ENCODE data around the gene CDC45.

Gene CDC45

DNA sequence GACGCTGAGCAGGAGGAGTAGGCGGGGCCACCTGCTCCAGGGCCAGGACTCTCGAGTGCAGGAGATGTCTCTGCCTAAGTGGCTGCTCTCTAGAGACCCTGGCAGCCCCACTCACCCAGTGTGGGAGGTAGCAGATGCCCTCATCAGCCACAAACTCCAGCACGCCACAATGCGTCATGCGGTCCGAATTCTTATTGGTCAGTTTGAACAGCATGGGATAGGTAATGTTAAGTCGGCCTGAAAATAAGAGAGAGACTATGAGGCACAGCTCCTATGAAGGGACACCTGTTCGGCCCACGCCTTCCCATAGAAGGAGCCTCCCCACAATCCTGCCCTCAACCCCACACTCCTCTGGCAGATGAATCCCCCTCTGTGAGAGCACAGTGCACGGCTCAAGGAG, 8.1 kb upstream of the CDC45 start:
- no peak for DNase-seq

DNA sequence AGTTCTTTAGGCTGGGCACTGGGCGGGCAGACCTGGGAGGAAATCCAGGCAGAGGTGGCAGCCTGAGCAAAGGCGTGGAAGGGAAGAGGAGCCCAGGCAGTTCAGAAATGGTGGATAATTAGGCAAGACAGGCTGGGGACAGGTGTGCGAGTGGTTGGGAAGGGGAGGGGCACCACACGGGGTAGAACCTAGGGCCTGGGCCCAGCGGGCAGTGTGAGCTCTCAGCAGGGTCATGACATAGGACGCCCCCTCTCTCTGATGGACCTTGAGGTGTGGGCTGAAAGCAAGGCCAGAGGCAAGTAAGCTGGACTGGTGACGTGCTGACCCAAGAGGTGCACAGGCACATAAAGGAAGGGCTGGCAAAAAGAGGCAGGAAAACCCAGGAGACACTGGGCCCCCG, 7.5 kb upstream of the CDC45 start:
- no peak for DNase-seq

DNA sequence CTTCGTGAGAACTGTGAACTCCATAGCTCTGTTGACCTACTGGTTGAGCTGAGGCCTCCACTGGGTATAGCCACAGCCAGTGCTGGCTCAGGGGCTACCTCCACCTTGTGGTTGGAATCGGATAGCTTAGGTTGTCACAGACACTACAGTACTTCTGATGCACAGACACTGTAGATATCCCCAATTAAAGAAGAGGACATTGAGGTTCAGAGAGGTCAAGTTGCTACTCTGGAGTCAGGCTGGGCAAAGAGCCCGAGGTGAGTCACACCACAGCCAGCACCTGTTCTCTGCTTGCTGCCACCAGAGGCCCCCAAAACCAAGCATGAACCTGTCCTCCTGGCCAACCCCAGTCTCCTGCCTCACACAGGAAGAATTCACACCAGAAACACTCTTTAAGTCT, 6.1 kb upstream of the CDC45 start:
- DNase-seq, result no peak

- no peak for DNase-seq
Observed at GRCh38 chr22:19476023-19476422, 3.7 kb upstream of the CDC45 start.

- DNase-seq, result peak in 1 of 3 experiments; percentile 29
Observed at GRCh38 chr22:19477321-19478044, 2.2 kb upstream of the CDC45 start.

- DNase-seq, result peak in 1 of 3 experiments; percentile 46
Observed at GRCh38 chr22:19478045-19478900, 1.4 kb upstream of the CDC45 start.

DNA sequence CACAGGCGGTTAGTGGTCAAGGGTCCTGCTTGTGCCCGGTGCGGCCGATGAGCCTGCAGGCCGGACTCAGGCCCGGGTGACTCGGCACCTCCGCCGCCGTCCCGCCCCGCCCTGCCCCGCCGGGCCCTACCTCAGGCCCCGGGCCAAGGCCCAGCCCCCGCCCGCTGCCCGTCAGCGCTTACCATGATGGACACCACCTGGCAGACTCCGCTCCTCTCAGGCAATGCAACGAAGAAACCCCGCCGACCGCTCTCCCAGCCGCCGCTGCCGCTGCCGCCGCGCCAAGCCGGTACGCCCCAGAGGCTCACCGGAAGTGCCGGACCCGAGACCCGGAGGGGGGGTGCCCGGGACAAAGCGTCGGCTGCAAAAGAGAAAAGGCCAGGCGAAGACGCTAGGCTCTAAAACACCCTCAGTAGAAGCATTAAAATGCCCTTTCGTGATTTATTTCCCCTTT, 792 bp upstream of the CDC45 start, which contains the start of gene UFD1:
UFD1 (minus strand) TSS at position 293 of the 454 bp plus-strand sequence; CDS start at position 185, 108 bp downstream.
- DNase-seq, result peak; percentile 77 to 93 (median 88)

DNA sequence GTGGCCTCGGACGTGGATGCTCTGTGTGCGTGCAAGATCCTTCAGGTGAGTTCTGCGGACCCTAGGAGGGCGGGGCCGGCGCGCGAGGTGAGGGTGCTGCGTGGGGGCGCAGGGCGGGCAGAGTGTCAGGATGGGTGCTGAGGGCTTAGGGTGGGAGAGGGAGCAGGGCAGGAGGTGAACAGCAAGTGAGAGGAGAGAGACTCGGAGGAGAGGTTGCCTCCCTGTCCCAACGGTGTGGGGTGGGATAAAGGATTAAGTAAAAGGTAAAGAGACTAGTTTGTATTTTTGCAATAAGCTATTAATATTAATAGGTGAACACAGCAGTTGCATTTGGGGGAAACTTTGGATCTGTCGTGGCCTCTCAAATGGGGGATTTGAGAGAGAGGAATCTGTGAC, 451 bp downstream of the CDC45 start:
- DNase-seq, result no peak

DNA sequence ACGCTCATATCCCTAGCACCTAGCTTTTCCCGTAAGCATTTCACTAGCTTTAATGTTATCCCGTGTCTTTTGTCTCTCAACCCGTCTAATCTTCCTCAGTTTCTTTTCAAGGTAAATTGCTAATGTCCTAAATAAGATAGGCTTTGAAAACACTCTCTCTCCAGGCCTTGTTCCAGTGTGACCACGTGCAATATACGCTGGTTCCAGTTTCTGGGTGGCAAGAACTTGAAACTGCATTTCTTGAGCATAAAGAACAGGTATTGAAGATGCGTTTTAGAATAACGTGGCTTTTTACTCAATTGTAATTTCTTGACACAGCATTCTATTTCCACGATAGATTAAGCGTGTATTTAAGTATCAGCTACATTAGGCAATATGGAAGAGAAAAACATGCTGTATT, 1.1 kb downstream of the CDC45 start:
- DNase-seq, result no peak

DNA sequence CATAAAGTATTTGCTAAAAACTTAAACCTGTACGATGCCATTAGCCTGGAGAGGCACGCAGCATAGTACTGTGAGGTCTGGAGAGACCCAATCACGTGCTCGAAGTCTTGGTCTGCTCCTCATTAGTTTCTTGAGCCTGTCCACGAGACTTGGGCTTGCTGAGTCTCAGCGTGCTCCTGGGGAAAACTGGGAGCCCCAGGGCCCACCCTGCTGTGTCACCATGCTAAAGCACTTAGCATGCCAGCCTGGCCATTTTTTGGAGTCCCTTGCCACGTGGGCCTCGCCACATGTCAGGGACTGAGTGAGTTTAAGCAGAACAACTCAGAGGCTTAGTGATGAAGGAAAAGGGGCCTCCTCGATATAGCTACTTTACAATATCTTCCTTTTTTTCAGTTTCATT, 2.6 kb downstream of the CDC45 start:
- no peak for DNase-seq

GRCh38 chr22:19483481-19484244, 3.9 kb downstream of the CDC45 start:
- no peak for DNase-seq

DNA sequence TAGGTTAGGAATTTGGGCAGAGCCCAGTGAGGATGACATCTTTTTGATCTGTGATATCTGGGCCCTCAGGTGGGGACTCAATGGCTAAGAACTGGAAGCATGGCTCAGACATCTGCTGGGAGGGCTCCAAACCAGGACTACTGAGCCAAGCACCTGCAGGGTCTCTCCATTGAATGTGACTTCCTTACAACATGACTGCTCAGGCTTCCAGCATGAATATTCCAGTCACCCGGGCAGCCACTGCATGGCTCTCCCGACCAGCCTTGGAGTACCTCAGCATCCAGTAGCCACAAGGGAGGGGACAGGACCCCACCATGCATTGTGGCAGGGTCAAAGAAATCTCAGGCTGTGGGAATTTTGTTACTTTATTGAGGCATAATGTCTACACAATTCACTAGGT, 8.6 kb downstream of the CDC45 start:
- no peak for DNase-seq

DNA sequence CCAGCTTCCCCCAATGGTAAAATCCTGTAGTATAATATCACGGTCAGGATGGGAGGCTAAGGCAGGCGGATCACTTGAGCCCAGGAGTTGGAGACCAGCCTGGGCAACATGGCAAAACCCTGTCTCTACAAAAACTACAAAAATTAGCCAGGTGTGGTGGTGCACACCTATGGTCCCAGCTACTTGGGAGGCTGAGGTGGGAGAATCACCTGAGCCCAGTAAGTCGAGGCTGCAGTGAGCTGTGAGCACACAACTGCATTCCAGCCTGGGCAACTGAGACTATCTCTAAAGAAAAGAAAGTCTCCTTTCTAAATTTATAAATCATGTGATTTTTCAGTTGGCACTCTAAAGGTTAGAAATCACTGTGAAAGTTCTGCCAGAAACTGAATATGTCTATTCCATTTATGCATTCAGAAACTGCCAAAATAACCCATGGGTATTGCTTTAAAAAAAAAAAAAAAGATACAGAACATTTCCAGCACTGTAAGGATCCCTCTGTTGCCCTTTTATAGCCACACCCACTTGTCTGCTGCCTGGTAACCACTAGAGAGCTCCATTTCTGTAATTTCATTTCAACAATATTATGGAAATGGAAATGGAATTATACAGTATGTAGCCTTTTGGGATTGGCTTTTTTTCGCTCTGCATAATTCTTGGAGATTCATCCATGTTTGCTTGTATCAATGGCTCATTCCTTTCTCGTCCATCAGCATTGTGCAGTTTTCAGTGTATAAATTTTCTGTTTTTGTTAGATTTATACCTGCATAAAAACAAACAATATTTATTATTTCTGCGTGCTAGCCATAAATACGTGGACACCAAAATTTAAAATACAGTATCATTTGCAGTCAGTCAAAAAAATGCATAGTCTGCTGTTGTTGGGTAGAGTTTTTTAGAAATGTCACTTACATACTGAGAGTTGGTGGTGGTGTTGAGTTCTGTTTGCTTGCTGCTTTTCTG, 9.4 kb downstream of the CDC45 start:
- peak in 1 of 3 experiments; percentile 21 for DNase-seq

DNA sequence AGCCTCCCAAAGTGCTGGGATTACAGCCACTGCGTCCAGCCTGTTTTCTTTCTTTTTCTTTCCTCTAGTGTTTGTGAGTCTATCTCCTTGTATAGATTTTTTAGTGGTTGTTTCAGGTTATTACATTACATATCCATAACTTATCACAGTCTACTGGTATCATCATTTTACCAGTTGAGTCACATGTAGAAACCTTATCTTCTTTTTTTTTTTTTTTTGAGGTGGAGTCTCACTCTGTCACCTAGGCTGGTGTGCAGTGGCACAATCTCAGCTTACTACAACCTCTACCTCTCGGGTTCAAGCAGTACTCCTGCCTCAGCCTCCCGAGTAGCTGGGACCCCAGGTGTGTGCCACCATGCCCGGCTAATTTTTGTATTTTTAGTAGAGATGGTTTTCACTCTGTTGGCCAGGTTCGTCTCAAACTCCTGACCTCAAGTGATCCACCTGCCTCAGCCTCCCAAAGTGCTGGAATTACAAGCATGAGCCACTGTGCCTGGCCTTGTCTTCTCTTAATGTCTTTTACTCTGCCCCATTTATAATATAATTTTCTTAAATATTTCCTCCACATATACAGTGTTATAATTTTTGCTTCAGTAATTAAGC, 11.0 kb downstream of the CDC45 start:
- DNase-seq, result no peak

GRCh38 chr22:19492504-19493174, 12.9 kb downstream of the CDC45 start:
- DNase-seq, result no peak

DNA sequence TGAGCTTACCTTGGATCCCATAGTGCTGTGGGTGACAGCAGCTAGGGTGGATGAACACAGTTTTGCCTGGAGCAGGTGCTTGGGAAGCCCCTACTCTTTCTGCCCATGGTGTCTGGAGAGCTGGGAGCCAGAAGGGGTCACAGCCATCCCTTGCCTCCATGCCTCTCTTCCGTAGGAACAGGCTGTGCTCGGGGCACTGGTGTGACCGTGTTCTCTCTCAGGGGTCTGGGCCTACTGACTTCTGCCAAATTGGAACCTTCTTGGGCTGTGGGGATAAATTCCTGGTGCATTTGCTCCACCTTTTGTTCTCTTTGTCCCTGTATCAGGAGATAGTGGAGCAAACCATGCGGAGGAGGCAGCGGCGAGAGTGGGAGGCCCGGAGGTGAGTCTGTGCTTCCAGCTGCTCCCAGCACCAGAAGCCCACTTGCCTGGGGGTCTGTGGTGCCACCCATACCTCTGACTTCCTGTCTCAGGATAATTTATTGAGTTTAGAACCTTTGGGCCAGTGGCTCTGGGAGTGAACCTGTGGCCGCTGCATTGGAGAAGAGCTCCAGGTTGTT, 14.4 kb downstream of the CDC45 start:
- DNase-seq, result no peak

GRCh38 chr22:19494676-19495173, 15.0 kb downstream of the CDC45 start:
- DNase-seq, result no peak

DNA sequence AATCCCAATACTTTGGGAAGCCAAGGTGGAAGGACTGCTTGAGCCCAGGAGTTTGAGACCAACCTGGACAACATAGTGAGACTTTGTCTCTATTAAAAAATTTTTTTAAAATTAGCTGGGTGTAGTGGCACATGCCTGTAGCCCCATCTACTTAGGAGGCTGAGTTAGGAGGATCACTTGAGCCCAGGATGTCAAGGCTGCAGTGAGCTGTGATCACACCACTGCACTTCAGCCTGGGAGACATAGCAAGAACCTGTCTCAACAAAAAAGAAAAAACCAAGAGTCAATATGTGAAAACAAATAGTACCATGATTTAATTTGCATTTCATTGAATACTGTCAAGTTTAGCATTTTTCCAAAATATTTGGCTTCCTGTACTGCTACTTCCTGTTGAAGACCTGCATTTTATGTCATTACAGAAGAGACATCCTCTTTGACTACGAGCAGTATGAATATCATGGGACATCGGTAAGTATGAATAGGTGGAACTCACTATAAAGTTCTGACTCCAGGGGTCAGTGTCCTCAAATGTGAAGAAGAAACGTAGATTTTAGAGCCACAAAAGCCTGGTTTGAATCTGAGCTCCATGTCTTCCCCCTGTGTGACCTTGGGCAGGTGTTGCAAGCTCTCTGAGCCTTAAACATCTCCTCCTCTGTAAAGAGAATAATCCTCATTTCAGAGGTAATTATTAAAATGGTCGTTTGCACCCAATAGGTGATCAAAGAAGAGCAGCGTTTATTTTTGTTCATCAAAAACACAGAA, 16.0 kb downstream of the CDC45 start:
- DNase-seq, result peak in 1 of 3 experiments; percentile 30

DNA sequence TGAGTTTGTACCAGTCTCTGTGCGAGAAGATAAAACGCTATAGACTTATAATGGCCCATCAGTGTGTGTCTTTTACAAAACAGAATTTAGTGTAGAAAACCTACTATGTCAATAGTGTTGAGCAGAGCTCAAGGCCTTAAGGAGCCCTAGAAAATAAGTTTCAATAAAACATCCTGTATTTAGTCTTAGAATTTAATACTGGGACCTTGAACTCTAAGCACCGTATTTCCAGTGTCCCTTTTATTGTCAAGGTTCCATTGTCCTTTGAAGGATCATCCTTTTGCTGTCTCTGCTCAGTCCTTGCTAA, 16.6 kb downstream of the CDC45 start:
- no peak for DNase-seq

- peak in 1 of 3 experiments; percentile 2 for DNase-seq
Observed at GRCh38 chr22:19497245-19497644, 17.5 kb downstream of the CDC45 start.

Data from NCI-H1417 (cell line).